Measurements from ENCODE around the gene PAOX. TPM values are rescaled to one million over a fixed set of nuclear protein-coding genes. Genes with fewer than 3 reads are reported as not detected.

Gene PAOX
- total RNA-seq: 2.9 TPM
- long read RNA-seq, partial matches to known transcripts: 5 of 9 reads
- long read RNA-seq, other reads (novel, unspliced or antisense): 2 of 9 reads

DNA sequence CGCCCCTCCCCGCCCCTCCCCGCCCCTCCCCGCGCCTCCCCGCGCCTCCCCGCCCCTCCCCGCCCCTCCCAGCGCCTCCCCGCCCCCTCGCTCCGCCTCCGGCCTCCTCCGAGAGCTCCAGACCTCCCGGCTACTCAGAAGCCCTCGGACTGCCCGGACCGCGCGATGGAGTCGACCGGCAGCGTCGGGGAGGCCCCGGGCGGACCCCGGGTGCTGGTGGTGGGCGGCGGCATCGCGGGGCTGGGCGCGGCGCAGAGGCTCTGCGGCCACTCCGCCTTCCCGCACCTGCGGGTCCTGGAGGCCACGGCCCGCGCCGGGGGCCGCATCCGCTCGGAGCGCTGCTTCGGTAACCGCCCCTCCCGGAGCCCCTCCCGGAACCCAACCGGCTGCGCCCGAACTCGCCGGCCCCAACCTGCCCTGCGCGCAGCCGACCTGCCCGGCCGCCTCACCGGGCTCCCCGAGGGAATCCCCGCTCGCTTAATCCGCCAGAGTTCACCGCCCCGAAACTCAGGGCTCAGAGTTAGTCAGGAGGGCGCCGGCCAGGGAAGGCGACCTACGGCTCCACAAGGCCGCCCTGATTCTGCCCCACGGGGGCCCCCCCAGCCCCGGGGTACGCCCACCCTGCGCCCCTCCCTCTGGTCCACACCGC is at the start of gene PAOX:
Gene PAOX, plus strand, starts transcription at position 111 of the 649 bp plus-strand sequence. Its CDS starts 55 bp downstream, at position 166.
- peak; percentile 90 for DNase-seq (ENCODE audit: low spot score)
- intact Hi-C loops (cut with DNase I): no loop called here

DNA sequence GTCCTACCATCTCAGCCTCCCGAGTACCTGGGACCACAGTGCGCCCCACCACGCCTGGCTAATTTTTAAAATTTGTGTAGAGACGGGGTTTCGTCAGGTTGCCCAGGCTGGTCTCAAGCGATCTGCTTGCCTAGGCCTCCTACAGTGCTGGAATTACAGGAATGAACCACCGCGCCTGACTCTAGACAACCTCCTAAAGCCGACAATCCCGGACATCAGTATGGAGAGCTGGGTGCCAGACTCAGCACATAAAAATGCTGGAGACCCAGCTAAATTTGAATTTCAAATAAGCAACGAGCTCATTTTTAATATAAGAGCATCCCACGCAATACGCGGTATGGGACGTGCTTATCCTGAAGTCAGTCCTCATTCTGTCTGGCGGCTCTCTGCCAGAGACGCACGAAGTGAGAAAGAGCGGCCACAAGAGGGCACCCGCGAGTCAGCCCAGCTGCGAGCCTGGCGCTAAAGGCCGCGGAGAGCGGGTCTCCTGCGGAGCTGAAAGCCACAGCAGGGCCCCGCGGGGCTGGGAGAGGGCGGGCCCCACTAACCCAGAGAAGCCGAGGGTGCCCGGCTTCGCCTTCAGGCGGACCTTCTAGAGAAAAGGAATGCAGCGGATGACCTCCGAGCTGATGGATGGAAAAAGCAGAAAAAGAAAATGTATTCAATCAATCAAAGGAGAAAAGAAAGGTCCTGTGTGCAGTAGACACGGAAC is 49.4 kb upstream of the PAOX start:
- peak; percentile 90 for DNase-seq (ENCODE audit: low spot score)
- intact Hi-C loops (cut with DNase I): no loop called here

DNA sequence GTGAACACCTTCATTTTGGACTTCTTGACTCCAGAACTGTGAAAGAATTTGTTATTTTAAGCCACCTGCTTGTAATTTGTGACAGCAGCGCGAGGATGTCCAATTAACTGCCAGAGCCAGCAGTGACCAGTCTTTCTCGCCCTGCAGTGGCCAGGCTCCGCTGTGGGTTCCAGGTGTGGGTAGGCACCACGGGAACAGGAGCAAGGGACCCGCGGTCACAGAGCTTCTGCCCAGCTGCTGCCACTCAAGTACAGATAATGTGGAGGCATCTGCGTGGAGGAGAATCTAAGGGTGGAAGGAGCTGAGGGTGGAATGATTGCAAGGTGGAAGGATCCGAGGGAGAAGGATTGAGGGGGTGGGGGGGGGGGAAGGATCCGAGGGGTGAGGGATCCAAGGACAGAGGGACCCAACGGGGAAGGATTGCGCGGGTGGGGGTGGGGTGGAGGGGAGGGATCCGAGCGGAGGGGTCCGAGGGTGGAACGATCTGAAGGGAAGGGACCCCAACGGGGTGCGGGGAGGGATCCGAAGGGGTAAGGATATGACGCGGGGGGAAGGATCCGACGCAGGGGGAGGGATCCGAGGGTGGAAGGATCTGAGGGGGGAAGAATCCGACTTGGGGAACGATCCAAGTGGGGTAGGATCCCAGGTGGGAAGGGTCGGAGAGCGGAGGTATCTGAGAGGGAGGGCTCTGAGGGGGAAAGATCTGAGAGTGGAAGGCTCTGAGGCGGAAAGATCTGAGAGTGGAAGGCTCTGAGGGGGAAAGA is 45.9 kb upstream of the PAOX start:
- intact Hi-C loops (cut with DNase I): no loop called here
- DNase-seq (ENCODE audit: low spot score): no peak

DNA sequence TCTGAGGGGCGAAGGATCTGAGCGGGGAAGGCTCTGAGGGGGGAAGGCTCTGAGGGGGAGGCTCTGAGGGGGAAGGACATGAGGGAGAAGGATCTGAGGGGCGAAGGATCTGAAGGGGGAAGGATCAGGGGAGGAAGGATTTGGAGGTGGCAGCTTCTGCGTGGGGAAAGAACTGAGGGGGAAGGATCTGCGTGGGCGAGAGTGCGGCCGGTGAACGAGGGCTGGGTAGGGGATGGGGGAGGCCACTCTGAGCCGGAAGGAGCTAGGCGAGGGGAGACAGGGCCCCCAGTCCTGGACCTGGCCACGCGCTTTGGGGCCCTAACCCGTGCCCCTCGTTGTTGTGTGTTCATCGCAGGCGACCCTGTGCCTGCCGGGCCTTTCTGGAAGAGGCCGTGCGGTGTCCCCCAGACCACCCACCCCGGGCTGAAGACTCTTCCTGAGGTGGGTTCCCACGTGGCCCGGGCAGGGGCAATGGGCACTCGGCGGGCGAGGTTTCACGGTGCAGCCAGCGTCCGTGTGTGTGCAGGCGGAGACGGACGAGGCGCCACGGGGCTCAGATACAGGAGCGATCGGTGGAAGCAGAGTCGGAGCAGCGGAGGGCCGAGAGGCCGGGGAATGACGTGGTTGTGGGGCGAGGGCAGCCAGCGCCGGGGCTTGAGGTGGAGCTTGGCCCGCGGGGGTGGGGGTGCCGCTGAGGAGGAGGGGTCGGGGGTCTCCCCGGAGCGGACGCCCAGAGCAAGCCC is 44.4 kb upstream of the PAOX start:
- intact Hi-C loops (cut with DNase I): no loop called here

DNA sequence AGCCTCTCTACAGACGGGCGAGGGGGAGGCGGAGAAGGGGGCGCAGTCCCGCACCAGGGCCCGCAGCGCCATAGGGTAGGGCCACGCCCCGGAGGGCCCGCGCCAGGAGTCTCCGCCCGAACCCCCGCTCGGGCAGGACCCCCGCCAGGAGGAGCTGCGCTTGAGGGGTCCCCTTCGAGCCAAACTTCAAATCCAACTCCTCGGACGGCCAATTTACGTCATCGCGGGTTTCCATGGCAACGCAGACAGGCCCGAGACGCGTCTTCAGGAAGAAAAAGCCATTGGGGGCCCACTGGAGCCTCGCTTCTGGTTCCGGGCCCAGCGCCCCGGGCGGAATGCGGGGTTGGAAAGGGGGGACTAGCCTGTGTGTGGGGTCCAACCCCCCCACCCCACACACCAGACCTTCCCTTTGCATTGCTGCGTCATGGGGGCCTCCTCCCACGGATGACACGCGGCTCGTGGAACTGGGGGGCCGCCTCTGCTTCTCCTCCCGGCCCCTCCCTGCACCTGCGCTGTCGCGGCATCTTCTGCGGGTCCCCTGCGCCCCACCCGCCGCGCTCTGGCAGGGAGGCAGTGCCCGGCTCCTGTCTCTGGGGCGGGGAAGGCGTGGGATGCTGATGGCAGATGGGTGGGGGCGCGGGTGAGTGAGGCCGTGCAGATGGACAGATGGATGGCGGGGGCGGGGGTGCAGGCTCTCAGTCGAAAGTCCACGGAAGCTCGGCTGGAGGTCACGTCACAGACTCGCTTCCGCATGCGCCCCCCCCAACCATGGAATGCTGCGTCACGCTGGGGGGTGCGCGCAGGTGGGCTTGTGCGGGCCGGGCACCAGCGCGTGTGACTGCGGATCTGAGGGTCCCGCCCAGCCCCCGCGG is 43.6 kb upstream of the PAOX start:
- no peak for DNase-seq (ENCODE audit: low spot score)
- intact Hi-C loops (cut with DNase I): no loop called here

More for the DNA sequence above, 44.4 kb upstream of the PAOX start:
- DNase-seq (ENCODE audit: low spot score): no peak

DNA sequence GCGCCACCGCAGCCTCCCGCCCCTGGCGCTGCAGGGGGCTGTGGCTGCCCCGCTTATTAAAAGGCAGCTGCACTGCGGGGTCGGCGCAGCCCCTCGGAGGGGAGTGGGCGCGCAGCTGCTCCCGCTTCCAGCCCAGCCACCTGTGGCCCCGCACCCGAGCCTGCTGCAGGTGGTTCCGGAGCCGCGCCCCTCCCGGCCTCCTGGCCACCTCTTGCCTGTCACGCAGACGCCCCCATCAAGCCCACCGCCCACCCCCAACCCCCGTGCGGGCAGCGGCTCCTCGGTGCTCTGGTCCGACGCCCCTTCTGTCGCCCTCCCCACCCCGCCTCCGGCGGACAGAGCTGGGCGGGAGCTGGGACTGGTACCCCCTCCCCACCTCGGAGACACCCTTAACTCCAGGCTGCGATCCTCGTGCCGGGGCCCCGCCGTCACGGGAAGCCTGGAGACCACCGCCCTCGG is 42.9 kb upstream of the PAOX start:
- DNase-seq (ENCODE audit: low spot score): no peak
- intact Hi-C loops (cut with DNase I): no loop called here

DNA sequence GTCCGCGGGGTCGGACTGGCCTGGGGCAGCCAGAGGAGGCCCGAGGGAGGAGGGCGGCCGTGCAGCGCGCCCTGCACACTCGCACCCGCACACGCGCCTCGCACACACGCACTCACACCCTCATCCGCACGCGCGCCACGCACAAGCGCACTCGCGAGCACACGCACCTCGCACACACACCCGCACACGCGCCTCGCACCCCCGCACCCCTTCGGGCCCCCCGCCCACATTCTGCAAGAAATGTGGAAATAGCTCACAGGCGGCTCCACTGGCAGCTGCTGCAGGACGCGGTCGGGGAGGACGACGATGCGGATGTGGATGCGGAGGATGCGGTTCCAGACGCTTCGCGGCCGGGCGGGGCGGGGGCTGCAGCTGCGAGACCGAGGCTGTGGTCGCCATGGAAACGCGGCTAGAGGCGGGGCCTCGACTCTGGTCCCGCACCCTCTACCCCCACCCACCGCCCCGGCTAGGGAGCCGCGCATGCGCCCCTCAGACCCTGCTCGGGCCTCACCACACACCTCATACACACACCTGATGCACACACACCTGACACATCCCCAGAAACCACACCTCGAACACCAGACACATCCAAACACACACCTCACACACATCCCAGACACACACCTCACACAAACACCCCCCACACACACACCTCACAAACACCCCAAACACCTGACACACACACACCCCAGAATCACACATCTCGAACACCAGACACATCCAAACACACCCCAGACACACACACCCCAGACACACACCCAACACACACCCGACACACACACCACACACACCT is 42.3 kb upstream of the PAOX start, which contains the start of gene CALY:
Gene CALY, minus strand, starts transcription at position 320 of the 793 bp plus-strand sequence. CDS start 7,907 bp downstream, outside the sequence.
- DNase-seq (ENCODE audit: low spot score): no peak
- intact Hi-C loops (cut with DNase I): no loop called here

DNA sequence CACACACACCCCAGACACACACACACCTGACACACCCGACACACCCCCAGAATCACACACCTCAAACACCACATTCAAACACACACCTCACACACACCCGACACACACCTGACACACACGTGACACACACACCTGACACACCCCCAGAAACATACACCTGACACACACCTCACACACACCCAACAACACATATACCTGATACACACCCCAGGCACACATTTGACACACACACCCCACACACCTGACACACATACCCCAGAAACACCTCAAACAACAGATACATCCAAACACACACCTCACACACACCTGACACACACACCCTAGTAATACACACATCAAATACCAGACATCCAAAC is 41.7 kb upstream of the PAOX start:
- DNase-seq (ENCODE audit: low spot score): no peak
- intact Hi-C loops (cut with DNase I): no loop called here

DNA sequence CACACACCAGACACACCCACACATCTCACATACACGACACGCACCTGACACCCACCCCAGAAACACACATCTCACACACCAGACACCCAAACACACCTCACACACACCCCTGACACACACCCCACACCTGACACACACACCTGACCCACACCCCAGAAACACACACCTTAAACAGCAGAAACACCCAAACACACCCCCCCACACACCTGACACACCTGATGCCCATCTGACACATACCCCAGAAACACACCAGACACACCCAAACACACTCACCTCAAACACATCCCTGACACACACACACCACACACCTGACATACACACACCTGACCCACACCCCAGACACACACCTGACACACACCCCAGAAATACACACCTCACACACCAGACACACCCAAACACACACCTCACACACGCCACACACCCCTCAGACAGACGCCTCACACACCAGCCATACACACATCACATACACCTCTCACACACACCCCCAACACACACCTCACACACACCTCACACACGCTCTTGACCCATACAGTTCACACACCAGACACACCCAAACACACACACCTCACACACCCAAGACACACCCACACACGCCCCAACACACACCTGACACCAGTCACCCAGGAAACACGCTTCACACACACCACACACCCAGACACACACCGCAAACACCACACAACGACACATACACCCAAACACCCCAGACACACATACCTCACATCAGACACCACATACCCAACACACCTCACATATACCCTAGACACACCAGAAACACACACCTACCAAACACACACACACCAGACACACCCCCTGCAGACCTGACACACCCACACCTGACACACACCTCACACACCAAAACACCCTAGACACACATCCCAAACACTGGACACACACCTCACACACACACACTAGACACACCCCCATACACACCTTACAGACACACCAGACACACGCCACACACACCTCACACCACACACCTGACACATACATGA is 40.7 kb upstream of the PAOX start:
- intact Hi-C loops (cut with DNase I): no loop called here

DNA sequence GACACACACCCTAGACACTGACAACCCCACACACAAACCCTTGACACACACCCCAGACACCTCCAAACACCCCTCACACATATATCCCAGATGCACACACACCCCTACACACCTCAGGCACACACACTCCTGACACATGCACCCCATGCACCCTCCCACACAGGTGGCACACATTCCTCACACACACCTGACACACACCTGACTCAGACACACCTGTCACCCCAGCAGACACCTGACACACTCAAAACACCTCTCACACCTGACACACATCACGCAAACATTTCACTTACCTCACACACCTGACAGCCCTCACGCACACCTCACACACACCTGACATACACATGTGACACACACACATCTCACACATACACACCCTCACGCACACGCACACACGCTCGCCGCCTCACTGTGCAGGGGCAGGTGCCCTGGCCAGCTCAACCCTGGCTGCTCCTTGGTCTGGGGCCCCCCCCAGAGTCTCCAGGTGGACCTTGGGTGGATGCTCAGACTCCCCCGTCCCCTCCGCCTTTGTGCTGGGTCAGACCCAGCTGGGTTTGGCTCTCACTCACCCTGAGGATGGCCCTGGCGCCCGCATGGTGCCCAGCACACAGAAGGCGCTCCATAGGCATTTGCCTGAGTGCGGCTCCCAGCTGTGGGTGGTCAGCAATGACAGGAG is 39.2 kb upstream of the PAOX start:
- intact Hi-C loops (cut with DNase I): no loop called here
- DNase-seq (ENCODE audit: low spot score): no peak

More for the DNA sequence above, 40.7 kb upstream of the PAOX start:
- DNase-seq (ENCODE audit: low spot score): no peak

DNA sequence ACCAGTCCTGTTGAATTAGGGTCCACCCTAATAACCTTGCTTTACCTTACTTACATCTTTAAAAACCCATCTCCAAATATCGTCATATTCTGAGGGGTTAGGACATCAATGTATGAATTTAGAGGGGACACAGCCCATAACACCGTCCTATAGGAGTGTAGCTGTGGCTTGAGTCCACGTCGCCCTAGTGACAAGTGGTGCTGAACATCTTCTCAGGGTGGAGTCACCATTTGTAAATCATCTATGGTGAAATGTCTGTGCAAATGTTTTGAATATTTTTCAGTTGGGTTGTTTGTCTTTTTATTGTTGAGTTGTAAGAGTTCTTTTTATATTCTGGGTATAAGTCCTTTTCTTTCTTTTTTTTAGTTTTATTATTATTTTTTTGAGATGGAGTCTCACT is 37.1 kb upstream of the PAOX start:
- intact Hi-C loops (cut with DNase I): no loop called here
- DNase-seq (ENCODE audit: low spot score): no peak

DNA sequence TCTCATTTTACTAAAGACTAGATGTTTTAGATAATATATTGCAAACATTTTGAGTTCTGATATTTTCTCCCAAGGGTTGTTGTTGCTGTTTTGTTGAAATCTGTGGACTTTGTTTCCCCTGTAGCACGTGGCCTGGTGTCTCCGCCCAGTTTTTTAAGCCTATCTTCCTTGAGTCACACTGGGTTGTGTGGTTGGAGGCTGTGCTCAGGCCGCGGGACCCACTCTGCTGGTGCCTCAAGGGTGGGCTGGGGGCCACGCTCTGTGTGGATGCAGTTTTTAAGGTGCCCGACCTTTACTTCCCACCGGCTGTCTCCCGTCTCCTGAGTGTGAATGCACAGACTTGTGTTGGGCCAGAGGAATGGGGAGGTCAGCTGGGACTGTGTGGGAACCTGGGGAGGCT is 36.1 kb upstream of the PAOX start:
- DNase-seq (ENCODE audit: low spot score): no peak
- intact Hi-C loops (cut with DNase I): no loop called here

DNA sequence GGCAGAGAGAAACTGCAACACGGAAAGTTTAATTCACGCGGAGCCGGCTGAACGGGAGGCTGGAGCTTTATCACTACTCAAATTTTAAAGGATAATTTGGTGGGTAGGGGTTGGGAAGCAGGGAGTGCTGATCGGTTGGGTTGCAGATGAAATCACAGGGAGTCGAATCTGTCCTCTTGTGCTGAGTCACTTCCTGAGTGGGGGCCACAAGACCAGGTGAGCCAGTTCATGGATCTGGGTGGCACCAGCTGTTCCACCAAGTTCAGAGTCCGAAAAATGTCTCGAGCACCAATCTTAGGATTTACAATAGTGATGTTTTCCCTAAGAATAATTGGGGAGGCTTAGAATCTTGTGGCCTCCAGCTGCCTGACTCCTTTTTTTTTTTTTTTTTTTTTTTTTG is 35.5 kb upstream of the PAOX start:
- DNase-seq (ENCODE audit: low spot score): no peak
- intact Hi-C loops (cut with DNase I): no loop called here

DNA sequence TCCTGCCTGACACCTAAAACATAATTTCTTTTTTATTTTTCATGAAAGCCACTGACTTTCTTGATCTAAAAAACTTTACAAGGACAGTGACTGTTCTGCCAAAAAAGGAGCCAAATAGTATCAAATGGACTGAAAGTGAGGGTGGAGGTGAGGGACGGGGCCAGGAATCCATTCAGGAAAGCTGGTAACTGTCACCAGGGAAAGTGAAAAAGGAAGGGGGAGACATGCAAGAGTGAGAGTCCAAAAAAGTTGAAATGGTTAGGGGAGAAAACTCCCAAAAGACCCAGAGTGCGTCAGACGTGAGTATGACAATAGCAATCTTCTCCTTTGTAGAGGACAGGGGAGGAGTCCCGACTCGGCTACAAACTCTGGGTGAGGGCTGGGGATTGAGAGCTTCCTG is 34.8 kb upstream of the PAOX start:
- DNase-seq (ENCODE audit: low spot score): no peak
- intact Hi-C loops (cut with DNase I): no loop called here

DNA sequence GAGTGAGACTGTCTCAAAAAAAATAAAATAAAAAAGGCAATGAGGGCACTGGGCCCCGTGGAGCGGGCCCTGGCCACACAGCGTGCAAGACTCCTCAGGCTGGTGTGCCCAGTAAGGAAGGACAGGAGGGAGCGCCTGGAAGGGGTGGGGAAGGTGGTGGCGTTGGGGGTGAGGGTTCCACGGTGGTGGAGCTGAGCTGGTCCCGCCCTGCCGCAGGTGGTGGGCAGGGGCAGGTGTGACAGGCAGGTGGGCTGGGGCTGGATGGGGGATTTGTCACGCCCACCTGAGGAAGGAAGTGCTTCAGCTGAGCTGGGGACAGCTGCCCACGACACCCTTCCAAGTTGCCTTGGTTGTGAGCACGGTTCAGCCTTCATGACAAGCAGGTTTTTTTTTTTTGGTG is 32.6 kb upstream of the PAOX start:
- no peak for DNase-seq (ENCODE audit: low spot score)
- intact Hi-C loops (cut with DNase I): no loop called here
